Activated T-helper 1 cell treated with Interleukin-2 at 50 U/mL for 16 hours (primary cell): ENCODE data around the gene PLCL2.
"Not testable (repeated sequence)": the region's sequence is repeated elsewhere in the genome, so short reads cannot be mapped to it uniquely, and the experiment has no call there.

ENCODE experiments used
- DNase-seq: peaks from one replicate; pipeline ENCODE4 v3.0.0-alpha.2; 2020; ENCODE audit warnings: low read depth

The PLCL2 gene

GRCh38 chr3:16978234-16978920 lies 93.6 kb downstream of the PLCL2 start:
- no peak for DNase-seq

- DNase-seq = no peak
Observed at GRCh38 chr3:16978921-16979271, 94.1 kb downstream of the PLCL2 start.

- DNase-seq = not testable (repeated sequence)
Observed at GRCh38 chr3:16979769-16980515, 95.2 kb downstream of the PLCL2 start.

- not testable (repeated sequence) for DNase-seq
Observed at GRCh38 chr3:16980526-16980925, 95.8 kb downstream of the PLCL2 start.

- no peak for DNase-seq
Observed at GRCh38 chr3:16982460-16982859, 97.7 kb downstream of the PLCL2 start.

GRCh38 chr3:16985608-16986007 lies 100.9 kb downstream of the PLCL2 start:
- no peak for DNase-seq

- no peak for DNase-seq
Observed at GRCh38 chr3:16987141-16987540, 102.4 kb downstream of the PLCL2 start.

- no peak for DNase-seq
Observed at GRCh38 chr3:16990163-16990562, 105.4 kb downstream of the PLCL2 start.

- DNase-seq = no peak
Observed at GRCh38 chr3:16992198-16992597, 107.4 kb downstream of the PLCL2 start.

GRCh38 chr3:16993227-16993626 lies 108.5 kb downstream of the PLCL2 start:
- DNase-seq = no peak

GRCh38 chr3:16994854-16995525 lies 110.2 kb downstream of the PLCL2 start:
- no peak for DNase-seq

GRCh38 chr3:16995601-16996000 lies 110.8 kb downstream of the PLCL2 start:
- DNase-seq = no peak

- no peak for DNase-seq
Observed at GRCh38 chr3:16998236-16998923, 113.6 kb downstream of the PLCL2 start.

- DNase-seq = no peak
Observed at GRCh38 chr3:16999161-16999560, 114.4 kb downstream of the PLCL2 start.

GRCh38 chr3:16999871-17000270 lies 115.1 kb downstream of the PLCL2 start:
- no peak for DNase-seq

- DNase-seq = no peak
Observed at GRCh38 chr3:17003457-17003856, 118.7 kb downstream of the PLCL2 start.

- DNase-seq = no peak
Observed at GRCh38 chr3:17006132-17006852, 121.5 kb downstream of the PLCL2 start.

- no peak for DNase-seq
Observed at GRCh38 chr3:17007284-17007683, 122.5 kb downstream of the PLCL2 start.

- no peak for DNase-seq
Observed at GRCh38 chr3:17009826-17010225, 125.1 kb downstream of the PLCL2 start.

- no peak for DNase-seq
Observed at GRCh38 chr3:17011728-17012338, 127.1 kb downstream of the PLCL2 start.

- no peak for DNase-seq
Observed at GRCh38 chr3:17013050-17013449, 128.3 kb downstream of the PLCL2 start.
